ENCODE data around the gene CARD11.

GRCh38 chr7:3005257-3005656 is 38.4 kb downstream of the CARD11 start:
- no peak for TF ChIP-seq CTCF (IDR thresholded peaks at IDR 0.05)
- no peak for TF ChIP-seq POLR2AphosphoS5 (IDR thresholded peaks at IDR 0.05; ENCODE audit: low read depth, low read length)
- TF ChIP-seq TCF7L2 (IDR thresholded peaks at IDR 0.05; ENCODE audit: low read depth, low read length), result no peak
- no peak for TF ChIP-seq REST (IDR thresholded peaks at IDR 0.05; ENCODE audit: insufficient read depth in 1 of 2, low read depth in 2 of 2, low read length in 1 of 2)
- TF ChIP-seq SIN3A (IDR thresholded peaks at IDR 0.05; ENCODE audit: borderline replicate concordance, insufficient read depth, low read depth, low read length), result no peak
